Small intestine (tissue), 7 donors: Measurements from ENCODE around the gene PIK3C3. TPM values are rescaled to one million over a fixed set of nuclear protein-coding genes. Genes with fewer than 3 reads are reported as not detected.

Source experiments
- DNase-seq, 2 donors: peaks; one replicate each; pipeline versions ENCODE4 v3.0.0 to v3.0.0-alpha.2; 2013
- FAIRE-seq: peaks from 2 replicates; lab custom pipeline; 2012; peaks lifted over from hg19 to GRCh38; lab: Jason Lieb, UNC
- H3K27ac ChIP-seq, 3 donors: one replicate each; pipeline ENCODE4 v1.5.1; 2013; ENCODE audit warnings: low read length in 2 of 3, mild to moderate bottlenecking in 2 of 3, control low read depth in 1 of 3, inconsistent platforms in 1 of 3, low read depth in 1 of 3, moderate library complexity in 1 of 3
- H3K27me3 ChIP-seq, 3 donors: one replicate each; pipeline ENCODE4 v1.6.1; 2013; ENCODE audit warnings: low read length in 3 of 3, inconsistent platforms in 1 of 3; ENCODE audit not compliant: control insufficient read depth in 3 of 3, insufficient read depth in 3 of 3
- H3K36me3 ChIP-seq, 3 donors: one replicate each; pipeline ENCODE4 v1.6.1; 2013; ENCODE audit warnings: low read length in 3 of 3, inconsistent platforms in 1 of 3, low read depth in 1 of 3, mild to moderate bottlenecking in 1 of 3, moderate library complexity in 1 of 3; ENCODE audit not compliant: control insufficient read depth in 3 of 3, insufficient read depth in 2 of 3
- H3K4me1 ChIP-seq, 3 donors: one replicate each; pipeline ENCODE4 v1.6.1; 2013; ENCODE audit warnings: low read length in 2 of 3, inconsistent platforms in 1 of 3, low read depth in 1 of 3, mild to moderate bottlenecking in 1 of 3, moderate library complexity in 1 of 3; ENCODE audit not compliant: control insufficient read depth in 3 of 3, insufficient read depth in 2 of 3
- H3K4me3 ChIP-seq, 3 donors: one replicate each; pipeline ENCODE4 v1.5.1; 2013; ENCODE audit warnings: low read length in 3 of 3, control low read depth in 1 of 3, inconsistent platforms in 1 of 3, low read depth in 1 of 3, mild to moderate bottlenecking in 1 of 3, moderate library complexity in 1 of 3
- H3K9me3 ChIP-seq, 2 donors: one replicate each; pipeline ENCODE4 v1.6.1; 2013; ENCODE audit warnings: low read depth in 1 of 2, low read length in 1 of 2; ENCODE audit not compliant: control insufficient read depth in 2 of 2, insufficient read depth in 1 of 2
- WGBS, 3 donors: extraction: QIAGEN DNeasy Blood & Tissue Kit; methylation state at CpG; one replicate each; pipeline ENCODE4 v1.1.7; 2013; 5-methylcytosine and 5-hydroxymethylcytosine counted together
- polyA plus RNA-seq, 4 donors: library from polyadenylated mRNA; stranded (reverse) in 3 of 4; unstranded in 1 of 4; fragments of 200-250 nt in 3 of 4; fragments of 120-200 nt in 1 of 4; gene quantifications; one replicate each; pipeline versions ENCODE4 v1.2.1 to v1.2.3, GENCODE V29; 2013
- donor health status: healthy with polysubstance abuse.
- donor health status: control.
- donor health status: control.
- donor health status: Bipolar disorder and iron deficiency.
- donor health status: healthy.

The PIK3C3 gene
- polyA plus RNA-seq, 4 donors: 17.0 to 42.0 (median 20.9) TPM

GRCh38 chr18:42087876-42088275, 132.8 kb downstream of the PIK3C3 start:
- H3K27me3 ChIP-seq: no peaks in the 10 kb centered on the region
- H3K9me3 ChIP-seq: no peaks in the 10 kb centered on the region
- no peak overlapping the region for H3K4me3 ChIP-seq
- H3K4me1 ChIP-seq: no peaks in the 10 kb centered on the region
- DNase-seq (no peak), FAIRE-seq (no peak)
- WGBS, 3 donors: 94 to 97% (median 97%) methylated on average over 4 of the region's 4 CpGs
- H3K27ac ChIP-seq: no peak overlapping the region
- H3K36me3 ChIP-seq: peaks cover 0 to 4% (median 0%) of the 10 kb centered on the region in 3 donors

DNA sequence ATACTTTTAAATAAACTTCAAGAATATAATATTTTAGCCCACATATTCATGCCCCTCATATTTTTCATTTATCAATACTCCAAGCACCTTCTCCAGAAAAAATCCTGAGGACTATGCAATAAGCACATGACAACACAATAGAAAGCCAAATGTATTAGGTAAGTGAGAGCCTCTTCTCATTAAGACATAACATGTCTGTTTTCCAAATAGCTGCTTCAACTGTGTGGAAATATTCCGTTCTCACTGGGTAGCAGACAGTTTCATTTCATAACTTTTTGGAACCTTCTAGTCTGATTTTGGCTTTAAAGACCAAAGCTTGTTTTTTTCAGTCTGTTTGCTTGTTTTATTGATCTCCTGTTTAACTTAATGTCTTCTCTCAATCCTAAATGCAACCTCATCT, 137.8 kb downstream of the PIK3C3 start:
- no peak for DNase-seq
- no peaks in the 10 kb centered on the region for H3K36me3 ChIP-seq
- H3K27me3 ChIP-seq: no peaks in the 10 kb centered on the region
- no peaks in the 10 kb centered on the region for H3K9me3 ChIP-seq
- peaks cover 0 to 12% (median 0%) of the 10 kb centered on the region in 3 donors for H3K4me1 ChIP-seq
- no peak for FAIRE-seq
- H3K4me3 ChIP-seq: no peak overlapping the region
- no peak overlapping the region for H3K27ac ChIP-seq
- 78 to 94% (median 90%) methylated on average over 1 of the region's 1 CpG for WGBS, 3 donors

DNA sequence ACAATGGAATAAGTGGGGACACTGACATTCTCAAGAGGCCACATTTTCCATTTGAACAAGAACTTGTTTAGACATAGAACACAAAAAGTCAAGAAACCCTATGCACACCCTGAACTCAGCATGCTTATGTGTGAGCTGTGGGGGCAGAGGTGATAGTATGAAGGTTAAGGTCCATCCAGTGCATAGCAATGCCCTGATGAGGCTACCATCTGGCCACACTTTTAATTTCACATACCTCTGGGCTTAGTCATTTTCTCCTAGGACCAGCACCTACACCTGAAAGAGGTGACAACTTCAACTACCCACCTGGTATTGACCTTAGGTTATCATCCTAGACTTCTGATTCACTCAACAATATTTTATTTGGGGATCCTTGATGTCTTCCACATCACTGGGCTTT, 139.8 kb downstream of the PIK3C3 start:
- H3K27ac ChIP-seq: peak overlapping the region in 1 of 3 donors; percentile 25
- no peak for FAIRE-seq
- H3K9me3 ChIP-seq: no peaks in the 10 kb centered on the region
- H3K27me3 ChIP-seq: no peaks in the 10 kb centered on the region
- H3K4me1 ChIP-seq: peaks cover 0 to 12% (median 0%) of the 10 kb centered on the region in 3 donors
- H3K36me3 ChIP-seq: no peaks in the 10 kb centered on the region
- no peak overlapping the region for H3K4me3 ChIP-seq
- DNase-seq: peak; percentile 7 to 44

DNA sequence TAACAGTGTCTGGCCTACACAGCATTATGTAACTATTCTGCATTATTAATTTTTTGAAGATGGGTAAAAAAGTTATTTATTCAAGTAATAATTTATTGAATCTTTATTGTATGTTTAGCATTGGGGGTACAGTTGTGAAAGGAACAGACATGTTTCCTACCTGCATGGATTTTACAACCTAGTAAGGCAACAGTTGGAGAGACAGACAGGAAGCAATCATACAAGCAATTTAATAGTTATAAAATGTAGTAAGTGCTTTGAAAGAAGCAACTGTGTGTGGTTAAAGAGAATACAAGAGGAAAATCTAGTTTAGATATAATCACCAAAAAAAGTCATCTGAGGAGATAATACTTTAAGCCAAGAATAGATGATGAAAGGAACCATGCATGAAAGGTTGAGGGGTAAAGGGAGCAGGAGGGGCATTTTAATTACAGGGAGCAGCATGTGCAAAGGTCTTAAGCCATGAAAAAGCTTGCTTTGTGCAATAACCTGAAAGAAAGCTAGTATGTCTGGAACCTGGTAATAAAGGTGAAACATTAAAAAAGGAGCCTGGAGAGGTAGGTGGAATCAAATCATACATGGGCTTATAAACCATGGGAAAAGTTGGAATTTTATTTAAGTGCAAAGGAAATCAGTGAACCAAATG, 140.8 kb downstream of the PIK3C3 start:
- DNase-seq (peak in 1 of 2 donors; percentile 69), FAIRE-seq (no peak)
- Histone ChIP-seq H3K4me3 (no peak overlapping the region), H3K9me3 (no peaks in the 10 kb centered on the region), H3K27ac (peak overlapping the region in 1 of 3 donors; percentile 55), H3K27me3 (no peaks in the 10 kb centered on the region), H3K36me3 (no peaks in the 10 kb centered on the region), H3K4me1 (peaks cover 0 to 19% (median 0%) of the 10 kb centered on the region in 3 donors)

- Histone ChIP-seq H3K27ac (no peak overlapping the region), H3K4me1 (peaks cover 0 to 17% (median 0%) of the 10 kb centered on the region in 3 donors), H3K36me3 (no peaks in the 10 kb centered on the region), H3K4me3 (no peak overlapping the region), H3K27me3 (no peaks in the 10 kb centered on the region), H3K9me3 (no peaks in the 10 kb centered on the region)
- WGBS, 3 donors: 71 to 96% (median 82%) methylated on average over 1 of the region's 1 CpG
- FAIRE-seq (no peak), DNase-seq (no peak)
Measured at GRCh38 chr18:42100248-42100647, 145.2 kb downstream of the PIK3C3 start.

DNA sequence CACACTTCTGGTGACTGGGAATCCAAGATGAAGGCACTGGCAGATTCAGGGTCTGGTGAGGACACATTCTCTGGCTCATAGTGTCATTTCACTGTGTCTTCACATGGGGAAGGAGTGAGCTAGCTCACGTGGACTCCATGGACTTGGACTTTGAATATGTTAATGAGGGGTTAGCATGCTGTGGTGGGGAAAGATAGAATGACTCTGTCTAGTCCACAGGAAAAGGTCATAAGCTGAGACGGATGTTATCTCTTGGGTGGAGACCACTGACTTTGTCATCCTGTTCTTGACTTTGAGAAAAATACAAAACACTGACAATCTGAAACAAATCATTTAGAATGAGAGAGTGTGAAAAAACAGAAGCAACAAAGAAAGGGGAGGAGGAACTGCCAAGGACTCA, 145.9 kb downstream of the PIK3C3 start:
- peak in 1 of 2 donors; percentile 81 for DNase-seq
- no peak overlapping the region for H3K4me3 ChIP-seq
- no peaks in the 10 kb centered on the region for H3K36me3 ChIP-seq
- H3K27me3 ChIP-seq: no peaks in the 10 kb centered on the region
- H3K9me3 ChIP-seq: no peaks in the 10 kb centered on the region
- peaks cover 0 to 16% (median 0%) of the 10 kb centered on the region in 3 donors for H3K4me1 ChIP-seq
- WGBS, 3 donors: 14 to 40% (median 23%) methylated on average over 2 of the region's 2 CpGs
- H3K27ac ChIP-seq: peak overlapping the region in 1 of 3 donors; percentile 59
- FAIRE-seq: no peak

- 82 to 91% (median 87%) methylated on average over 2 of the region's 2 CpGs for WGBS, 3 donors
- Histone ChIP-seq H3K9me3 (no peaks in the 10 kb centered on the region), H3K36me3 (no peaks in the 10 kb centered on the region), H3K4me1 (peaks cover 0 to 10% (median 0%) of the 10 kb centered on the region in 3 donors), H3K4me3 (no peak overlapping the region), H3K27me3 (no peaks in the 10 kb centered on the region), H3K27ac (no peak overlapping the region)
- FAIRE-seq (no peak), DNase-seq (no peak)
Measured at GRCh38 chr18:42105394-42105793, 150.4 kb downstream of the PIK3C3 start.

DNA sequence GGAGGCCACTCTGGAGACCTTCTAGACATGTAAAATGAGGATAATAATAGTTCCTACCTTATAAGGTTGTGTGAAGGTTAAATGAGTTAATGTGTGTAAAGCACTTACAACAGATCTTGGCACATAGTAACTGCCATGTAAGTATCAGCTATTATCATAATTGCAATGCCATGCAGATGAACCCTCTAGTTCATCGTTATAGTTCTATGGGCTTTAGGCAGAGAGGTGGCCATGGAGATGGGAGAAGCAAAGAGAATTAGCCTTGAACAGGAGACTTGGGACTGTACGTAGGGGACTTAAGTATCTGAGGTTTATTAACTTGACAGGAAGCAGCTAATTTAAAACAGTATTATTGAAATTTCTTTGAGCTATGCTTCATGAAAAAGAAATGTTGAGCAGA, 151.8 kb downstream of the PIK3C3 start:
- Histone ChIP-seq H3K9me3 (no peaks in the 10 kb centered on the region), H3K4me3 (no peak overlapping the region), H3K27ac (no peak overlapping the region), H3K27me3 (no peaks in the 10 kb centered on the region), H3K4me1 (no peaks in the 10 kb centered on the region), H3K36me3 (no peaks in the 10 kb centered on the region)
- no peak for DNase-seq
- 41 to 84% (median 63%) methylated on average over 2 of the region's 2 CpGs for WGBS, 3 donors
- no peak for FAIRE-seq

DNA sequence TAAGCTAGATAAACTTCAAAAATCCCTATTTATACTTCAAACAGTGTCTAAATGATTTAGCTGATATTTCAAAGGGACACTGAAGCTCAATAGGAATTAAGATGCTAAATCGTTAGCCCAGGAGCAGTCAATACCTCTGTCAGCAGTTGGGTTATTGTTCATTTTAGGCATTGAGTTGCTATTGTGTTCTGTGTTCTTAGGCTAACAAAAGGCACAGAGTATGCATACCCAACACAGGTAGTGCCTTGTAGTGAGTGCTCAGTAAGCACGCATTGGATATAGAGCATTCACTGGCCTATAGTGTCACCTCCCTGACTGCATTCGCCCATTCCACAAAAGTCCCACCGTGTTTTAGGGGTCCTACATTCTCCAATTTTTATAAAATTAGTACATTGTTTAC, 152.3 kb downstream of the PIK3C3 start:
- H3K27ac ChIP-seq: no peak overlapping the region
- DNase-seq: no peak
- FAIRE-seq: no peak
- no peaks in the 10 kb centered on the region for H3K4me1 ChIP-seq
- peaks cover 0 to 5% of the 10 kb centered on the region in 2 donors for H3K9me3 ChIP-seq
- no peak overlapping the region for H3K4me3 ChIP-seq
- no peaks in the 10 kb centered on the region for H3K27me3 ChIP-seq
- WGBS, 3 donors: 90 to 93% (median 91%) methylated on average over 4 of the region's 4 CpGs
- no peaks in the 10 kb centered on the region for H3K36me3 ChIP-seq
